Stimulated activated CD8-positive, alpha-beta memory T cell treated with anti-CD3 and anti-CD28 coated beads, Interleukin-12 subunit alpha, Interleukin-12 subunit beta, amount 100 ng/mL, for 24 hours (primary cell): ENCODE data around the gene PCP4L1.

ENCODE experiments used
- DNase-seq: peaks from one replicate; pipeline ENCODE4 v3.0.0-alpha.2; 2020; ENCODE audit errors: extremely low read depth

Gene PCP4L1

DNA sequence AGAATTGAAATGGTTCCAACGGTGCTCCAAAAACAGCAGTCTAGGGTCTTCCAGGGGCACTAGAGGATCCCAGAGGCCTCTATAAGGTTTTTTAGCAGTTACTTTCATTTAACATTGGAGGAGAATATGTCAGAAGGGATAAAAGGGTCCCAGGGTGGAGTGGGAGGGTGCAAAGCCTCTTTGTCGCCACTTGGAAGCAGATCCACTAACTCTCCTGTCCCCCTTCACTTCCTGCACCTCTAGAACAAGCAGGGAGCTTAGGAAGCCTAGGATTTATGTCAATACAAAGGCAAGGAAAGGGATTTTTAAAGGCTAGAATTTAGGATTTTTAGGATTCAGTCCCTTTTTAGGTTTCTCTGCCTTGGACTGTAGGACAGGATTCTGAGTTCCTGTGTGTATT is 8.3 kb downstream of the PCP4L1 start:
- DNase-seq: no peak

DNA sequence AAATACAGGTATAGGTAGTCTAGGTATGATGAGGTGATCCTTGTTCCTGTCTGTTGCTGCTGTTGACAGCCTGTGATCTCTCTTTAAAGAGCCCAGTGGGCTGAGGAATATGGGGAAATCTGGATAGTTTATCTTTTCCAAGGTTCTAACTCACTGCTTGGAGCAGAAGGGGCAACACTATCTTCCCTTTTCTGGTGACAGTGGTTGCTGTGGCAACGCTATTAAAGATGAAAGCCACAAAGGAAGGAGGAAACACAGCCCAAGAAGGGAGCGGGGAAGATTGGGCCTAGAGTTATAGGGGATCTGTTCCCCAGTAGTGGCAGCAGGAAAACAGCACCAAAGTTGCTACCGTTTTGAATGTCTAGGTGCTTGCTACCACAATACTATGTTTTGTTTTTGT is 8.8 kb downstream of the PCP4L1 start:
- DNase-seq: no peak

DNA sequence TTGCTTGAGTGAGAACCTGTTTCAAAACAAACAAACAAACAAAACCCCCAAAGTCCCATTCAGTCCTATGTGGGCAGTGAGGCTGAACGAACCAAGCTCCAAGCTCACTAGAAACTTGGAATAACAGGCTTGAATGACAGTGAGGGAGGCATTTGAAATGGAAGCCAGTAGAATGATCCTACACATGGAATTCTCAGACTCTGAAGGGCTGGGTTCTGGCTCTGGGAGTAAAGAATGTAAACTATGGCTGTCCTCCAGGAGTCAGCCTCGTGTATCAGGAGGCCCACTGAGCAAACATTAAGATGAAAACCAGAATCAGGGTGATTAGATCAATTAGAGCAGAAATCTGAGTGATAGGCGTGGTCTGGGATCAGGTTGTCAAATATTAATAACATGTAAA is 14.9 kb downstream of the PCP4L1 start:
- no peak for DNase-seq

- DNase-seq: no peak
These were observed 16.3 kb downstream of the PCP4L1 start for GRCh38 chr1:161274874-161275273.

- DNase-seq: no peak
These were observed 24.4 kb downstream of the PCP4L1 start for GRCh38 chr1:161282991-161283390.

GRCh38 chr1:161285113-161285512 is 26.6 kb downstream of the PCP4L1 start:
- no peak for DNase-seq

DNA sequence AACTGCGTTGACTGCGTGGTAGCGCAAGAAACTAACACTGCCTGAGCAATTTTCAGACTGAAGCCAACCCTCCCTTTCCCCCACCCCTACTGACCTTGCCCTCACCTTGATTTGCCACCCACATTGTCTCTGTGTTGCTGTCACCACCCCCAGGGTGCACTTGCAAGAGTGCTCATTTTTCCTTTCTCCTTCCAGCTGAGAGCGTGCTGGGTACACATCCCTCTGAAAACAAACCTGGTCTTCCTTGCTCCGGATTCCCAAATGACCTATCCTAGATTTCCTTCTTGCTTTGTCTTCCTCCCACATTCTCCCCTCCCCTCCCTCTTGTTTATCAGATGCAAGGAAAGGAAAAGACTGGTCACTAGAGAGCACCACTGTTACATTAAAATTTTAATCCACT is 27.0 kb downstream of the PCP4L1 start:
- no peak for DNase-seq

- no peak for DNase-seq
These were observed 29.0 kb downstream of the PCP4L1 start for GRCh38 chr1:161287482-161288054.

DNA sequence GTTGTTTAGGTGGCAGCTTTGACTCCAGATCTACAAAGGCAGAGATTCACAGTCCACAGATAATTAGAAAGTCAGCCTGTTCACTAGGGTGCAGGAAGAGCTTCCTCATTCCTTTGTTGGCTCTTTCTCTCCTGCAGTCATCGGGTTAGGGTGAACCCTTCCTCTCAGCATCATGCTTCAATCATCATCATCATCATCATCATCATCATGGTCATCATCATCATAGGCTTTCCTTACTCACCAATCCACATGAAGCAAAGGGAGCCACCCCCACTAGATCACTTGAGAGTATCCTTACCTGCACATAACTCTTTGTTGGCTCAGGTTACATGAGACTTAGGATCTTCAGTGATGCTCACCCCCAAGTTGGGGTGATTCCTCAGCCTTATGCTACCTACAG is 32.2 kb downstream of the PCP4L1 start:
- DNase-seq: no peak

GRCh38 chr1:161297415-161297814 is 38.9 kb downstream of the PCP4L1 start:
- no peak for DNase-seq

- DNase-seq: no peak
These were observed 39.6 kb downstream of the PCP4L1 start for GRCh38 chr1:161298116-161298515.

DNA sequence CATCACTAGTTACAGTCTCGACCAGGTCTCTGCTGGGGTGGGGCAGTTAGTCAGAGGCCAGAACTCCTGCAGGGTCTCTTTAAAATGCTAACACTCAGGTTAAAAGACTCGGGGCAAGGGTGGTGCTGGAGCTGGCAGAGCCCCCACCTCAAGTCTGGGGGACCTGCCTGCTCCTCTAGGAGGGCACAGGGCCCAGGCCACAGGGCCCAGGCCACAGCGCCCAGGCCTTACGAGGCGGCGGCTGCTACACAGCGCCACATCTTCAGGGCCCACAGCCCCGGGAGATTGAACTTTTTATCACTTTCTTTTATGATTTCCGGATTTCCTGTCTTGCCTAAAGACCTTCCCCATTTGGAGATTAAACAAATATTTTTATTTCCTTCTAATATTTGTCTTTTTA is 40.8 kb downstream of the PCP4L1 start:
- DNase-seq: no peak

GRCh38 chr1:161300478-161300877 is 41.9 kb downstream of the PCP4L1 start:
- DNase-seq: no peak

DNA sequence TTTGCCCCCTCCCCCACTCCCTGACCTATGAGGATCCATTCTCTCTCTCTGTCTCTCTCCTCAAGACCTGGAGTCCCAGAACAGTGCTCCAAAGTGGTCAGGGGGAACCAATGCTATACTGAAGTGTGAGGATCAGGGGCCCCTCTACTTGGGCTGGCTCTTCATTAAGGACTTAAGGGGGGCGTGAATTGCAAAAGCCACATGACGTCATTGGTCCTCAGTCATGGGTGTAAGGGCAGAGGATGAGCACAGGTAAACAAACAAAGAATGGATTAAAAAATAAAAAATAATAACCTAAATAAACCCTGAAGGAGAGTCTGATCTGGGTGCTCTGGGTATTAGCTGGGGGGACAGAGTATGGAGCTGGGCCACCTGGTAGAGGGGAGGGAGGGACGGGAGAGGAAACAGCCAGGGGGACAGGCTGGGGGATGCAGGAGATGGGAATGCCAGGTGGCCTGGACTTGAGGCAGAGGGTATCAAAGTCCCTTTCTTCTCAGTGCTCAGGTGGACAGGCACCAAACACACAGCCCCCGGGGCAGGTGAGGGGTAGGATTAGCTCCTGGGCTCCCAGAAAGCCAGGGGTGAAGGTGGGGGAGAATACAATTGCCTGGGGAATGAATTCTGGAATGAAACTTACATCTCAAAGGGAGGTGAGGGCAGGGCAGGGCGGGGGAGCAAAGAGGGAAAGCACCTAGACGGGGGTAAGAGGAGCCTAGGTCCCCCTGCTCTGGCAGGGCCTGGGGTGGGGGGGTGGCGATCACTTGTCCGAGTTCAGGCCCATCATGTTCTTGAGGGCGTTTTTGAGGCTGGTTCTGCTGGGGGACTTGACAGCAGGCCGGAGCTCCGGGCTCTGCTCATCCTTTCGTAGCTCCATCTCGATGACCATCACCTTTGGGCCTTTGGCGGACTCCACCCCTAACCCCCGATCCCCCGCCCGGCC is 46.7 kb downstream of the PCP4L1 start:
- no peak for DNase-seq

- DNase-seq: peak; percentile 44
These were observed 47.4 kb downstream of the PCP4L1 start for GRCh38 chr1:161305867-161306519.

GRCh38 chr1:161307230-161307768 is 48.8 kb downstream of the PCP4L1 start:
- DNase-seq: no peak

DNA sequence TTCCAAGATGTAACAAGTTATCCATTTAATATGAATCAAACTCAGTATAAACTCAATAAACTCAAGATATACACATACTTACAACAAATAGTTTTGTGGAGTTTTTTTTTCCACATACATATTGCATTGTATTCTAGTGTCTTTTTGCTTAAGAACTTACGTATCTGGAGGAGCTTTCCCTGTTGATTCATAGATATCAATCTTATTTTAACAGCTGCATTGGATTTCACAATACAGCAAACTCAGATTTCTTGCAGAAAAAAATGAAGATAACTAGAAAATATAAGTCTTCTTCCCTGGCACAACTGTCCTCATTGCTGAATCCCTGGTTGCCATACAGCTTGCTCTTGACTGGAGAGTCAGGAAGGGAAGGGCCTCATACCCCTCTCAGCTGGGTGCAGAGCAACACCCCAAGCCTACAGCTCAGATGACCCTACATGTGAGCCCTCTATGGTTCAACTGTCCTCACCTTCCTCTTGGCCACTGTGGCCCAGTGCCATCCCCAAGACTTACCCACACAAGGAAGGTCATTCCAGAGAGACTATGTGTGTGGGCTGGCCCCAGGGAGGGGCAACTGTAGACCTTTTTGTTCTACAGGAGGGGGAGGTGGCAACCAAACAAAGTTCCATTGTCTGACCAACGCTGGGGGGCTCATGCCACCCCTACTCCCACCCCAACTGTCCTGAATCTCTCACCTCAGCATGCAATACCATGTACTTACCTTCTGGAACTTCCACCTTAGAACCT is 49.5 kb downstream of the PCP4L1 start:
- DNase-seq: no peak

GRCh38 chr1:161309868-161310267 is 51.3 kb downstream of the PCP4L1 start, which contains the start of gene MPZ:
MPZ (minus strand) TSS chr1:161309968; CDS start chr1:161309905, 63 bp downstream.
- DNase-seq: no peak

DNA sequence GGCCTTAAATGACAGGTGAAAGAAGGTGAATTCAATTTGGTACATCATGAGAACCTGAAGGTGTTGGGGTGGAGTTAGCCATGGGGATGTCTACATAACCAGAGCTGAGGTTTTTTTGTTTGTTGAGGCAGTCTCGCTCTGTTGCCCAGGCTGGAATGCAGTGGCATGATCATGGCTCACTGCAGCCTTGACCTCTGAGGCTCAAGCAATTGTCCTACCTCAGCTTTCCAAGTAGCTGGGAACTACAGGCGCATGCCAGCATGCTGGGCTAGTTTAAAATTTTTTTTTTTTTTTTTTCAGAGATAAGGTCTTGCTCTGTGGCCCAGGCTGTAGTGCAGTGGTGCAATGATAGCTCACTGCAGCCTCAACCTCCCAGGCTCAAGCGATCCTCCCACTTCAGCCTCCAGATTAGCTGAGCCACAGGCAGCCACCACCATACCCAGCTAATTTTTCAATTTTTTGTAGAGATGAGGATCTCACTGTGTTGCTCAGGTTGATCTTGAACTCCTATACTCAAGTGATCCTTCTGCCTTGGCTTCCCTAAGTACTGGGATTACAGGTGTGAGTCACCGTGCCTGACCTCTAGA is 53.1 kb downstream of the PCP4L1 start:
- DNase-seq: no peak

DNA sequence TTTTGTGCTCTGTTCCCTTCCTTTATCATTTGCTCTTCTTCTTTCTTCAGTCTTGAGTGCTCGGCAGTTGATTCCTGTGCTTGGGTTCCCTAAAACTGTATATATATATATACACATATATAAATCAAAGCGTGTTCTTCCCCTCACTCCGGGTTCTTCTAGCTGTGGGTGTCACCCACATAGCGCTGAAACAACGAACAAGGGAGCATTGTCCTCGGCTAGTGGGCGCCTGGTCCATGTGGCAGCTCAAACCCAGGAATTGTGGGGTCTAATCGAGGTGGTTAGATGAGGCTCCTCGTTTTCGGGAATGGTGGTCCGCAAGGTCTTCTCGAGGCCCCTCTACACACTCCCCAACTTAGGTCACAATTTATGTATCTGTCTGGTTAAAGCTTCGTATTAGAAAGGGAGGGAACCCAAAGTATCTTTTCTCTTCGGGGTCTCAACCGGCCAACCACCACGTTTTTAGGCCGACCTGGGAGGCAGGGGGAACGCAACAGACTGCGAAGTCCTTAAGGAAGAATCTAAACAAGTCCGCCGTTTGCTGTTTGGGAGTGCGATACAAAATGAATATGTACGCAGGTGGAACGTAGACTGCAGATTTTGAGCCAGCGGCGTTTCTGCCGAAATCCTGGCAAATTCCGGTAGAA is 55.1 kb downstream of the PCP4L1 start:
- no peak for DNase-seq
